CD4-positive, alpha-beta T cell treated with Interleukin-17A for 1 hour (primary cell): ENCODE results near the gene NOXA1.
"Not testable (repeated sequence)": the region's sequence is repeated elsewhere in the genome, so short reads cannot be mapped to it uniquely, and the experiment has no call there.

Source experiments
- DNase-seq: peaks from one replicate; pipeline ENCODE4 v3.0.0-alpha.2; 2020

Gene NOXA1

DNA sequence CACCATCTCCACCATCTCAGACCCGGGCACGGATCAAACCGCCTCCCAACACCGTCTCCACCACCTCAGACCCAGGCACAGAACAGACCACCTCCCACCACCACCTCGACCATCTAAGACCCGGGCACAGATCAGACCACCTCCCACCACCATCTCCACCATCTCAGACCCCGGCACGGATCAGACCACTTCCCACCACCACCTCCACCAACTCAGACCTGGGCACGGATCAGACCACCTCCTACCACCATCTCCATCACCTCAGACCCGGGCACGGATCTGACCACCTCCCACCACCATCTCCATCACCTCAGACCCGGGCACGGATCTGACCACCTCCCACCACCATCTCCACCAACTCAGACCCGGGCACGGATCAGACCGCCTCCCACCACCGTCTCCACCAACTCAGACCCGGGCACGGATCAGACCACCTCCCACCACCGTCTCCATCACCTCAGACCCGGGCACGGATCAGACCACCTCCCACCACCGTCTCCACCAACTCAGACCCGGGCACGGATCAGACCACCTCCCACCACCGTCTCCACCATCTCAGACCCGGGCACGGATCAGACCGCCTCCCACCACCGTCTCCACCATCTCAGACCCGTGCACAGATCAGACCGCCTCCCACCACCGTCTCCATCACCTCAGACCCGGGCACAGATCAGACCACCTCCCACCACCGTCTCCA, 43.3 kb downstream of the NOXA1 start:
- not testable (repeated sequence) for DNase-seq

DNA sequence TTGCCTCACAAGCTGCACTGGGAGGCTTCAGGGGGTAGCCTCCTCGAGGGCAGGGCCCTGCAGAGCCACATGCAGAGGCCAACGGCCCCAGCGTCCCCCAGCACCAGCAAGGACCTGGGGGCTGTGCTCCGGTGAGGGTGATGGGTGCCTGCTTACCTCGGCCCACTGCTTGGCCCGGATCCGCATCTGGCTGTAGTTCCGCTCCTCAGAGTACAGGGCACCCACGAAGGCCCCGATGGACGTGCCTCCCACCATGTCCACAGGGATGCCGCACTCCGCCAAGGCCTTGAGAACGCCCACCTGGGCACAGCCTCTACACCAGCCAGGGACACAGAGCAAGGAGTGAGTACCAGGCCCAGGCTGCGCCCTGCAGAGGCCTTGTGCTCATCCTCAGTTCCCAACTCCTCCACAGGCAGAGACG, 44.0 kb downstream of the NOXA1 start:
- no peak for DNase-seq

DNA sequence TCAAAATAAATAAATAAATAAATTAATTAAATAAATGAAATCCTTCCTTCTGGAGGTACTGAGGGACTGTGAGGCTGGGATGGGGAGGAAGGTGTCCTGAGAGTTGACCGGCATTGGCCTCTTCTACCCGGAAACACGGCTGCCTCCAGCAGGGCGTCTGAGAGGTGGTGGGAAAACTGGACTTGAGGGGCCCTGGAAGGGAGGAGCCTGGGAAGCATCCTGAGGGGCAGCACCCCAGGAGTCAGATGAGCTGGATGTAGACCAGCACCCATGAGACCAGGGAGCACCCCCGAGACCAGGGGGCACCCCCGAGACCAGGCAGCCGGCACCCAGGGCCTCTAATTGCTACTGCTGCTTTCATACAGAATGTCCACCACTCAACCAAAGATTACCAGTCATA, 44.7 kb downstream of the NOXA1 start:
- no peak for DNase-seq

DNA sequence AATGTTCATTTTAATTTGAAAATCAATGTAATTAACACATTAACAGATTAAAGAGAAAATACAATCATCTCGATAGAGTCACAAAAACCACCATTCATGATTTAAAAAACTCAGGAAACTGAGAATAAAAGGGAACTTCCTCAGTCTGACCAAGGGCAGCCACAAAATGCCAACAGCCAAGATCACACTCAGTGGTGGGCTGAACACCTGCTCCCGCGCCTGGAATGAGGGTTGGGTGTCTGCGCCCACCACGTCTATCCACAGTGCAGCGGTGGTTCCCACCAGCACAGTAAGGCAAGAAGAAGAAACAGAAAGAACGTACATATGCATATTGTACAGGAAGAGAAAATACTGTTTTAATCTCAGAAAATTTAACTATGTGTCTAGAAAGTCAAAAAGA, 47.6 kb downstream of the NOXA1 start:
- DNase-seq = no peak

DNA sequence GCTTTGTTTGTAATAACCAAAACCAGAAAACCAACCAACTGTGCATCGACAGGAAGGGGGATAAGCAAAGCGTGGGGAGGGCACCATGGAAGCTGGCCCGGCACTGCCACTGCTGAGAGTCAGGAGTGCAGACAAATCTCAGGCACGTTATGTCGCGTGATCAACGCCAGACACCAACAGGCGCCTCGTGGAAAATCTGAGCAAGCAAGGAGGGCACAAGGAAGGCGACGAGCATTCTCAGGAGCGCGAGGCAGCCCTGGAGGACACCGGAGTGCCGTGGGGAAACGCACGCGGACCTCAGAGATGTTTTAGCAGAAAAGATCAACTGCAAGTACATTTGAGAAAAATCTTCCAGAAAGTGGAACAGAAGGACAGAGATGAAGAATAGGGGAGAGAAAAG, 51.1 kb downstream of the NOXA1 start:
- DNase-seq = no peak

DNA sequence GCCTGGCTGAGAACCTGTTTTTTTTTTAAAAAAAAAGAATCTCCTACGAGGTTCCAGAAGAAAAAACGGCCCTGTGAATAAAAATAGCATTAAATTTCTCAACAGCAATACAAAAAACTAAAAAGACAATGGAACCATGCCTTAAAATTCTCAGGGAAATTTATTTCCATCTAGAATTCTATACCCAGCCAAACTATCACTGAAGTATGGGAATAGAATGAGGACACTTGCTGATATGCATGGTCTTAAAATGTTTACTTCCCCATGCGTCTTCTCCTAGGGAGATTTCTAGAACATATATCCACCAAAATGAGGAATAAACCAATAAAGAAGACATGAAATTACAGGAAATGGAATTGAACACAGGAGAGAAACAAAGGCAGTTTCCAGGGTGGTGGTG, 52.5 kb downstream of the NOXA1 start:
- DNase-seq = no peak

DNA sequence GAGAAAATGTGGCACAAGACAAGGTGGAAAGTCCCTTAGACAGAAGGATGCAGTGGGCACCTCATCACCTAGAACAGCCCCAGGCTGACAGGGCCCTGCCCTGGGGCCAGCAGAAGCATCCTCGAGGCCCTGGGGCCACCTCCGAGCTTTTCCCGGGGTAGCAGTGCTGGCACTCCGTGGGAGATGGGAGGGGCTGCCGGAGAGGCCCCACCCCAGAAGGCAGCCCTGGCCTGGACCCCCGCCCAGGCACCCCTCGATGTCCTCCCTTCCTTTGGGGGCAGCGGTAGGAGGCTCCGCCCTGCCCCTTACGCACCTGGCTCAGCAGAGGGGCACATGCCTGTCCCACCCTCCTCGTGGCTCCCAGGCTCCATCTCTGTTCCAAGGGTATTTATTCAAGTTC, 53.7 kb downstream of the NOXA1 start:
- DNase-seq = no peak

DNA sequence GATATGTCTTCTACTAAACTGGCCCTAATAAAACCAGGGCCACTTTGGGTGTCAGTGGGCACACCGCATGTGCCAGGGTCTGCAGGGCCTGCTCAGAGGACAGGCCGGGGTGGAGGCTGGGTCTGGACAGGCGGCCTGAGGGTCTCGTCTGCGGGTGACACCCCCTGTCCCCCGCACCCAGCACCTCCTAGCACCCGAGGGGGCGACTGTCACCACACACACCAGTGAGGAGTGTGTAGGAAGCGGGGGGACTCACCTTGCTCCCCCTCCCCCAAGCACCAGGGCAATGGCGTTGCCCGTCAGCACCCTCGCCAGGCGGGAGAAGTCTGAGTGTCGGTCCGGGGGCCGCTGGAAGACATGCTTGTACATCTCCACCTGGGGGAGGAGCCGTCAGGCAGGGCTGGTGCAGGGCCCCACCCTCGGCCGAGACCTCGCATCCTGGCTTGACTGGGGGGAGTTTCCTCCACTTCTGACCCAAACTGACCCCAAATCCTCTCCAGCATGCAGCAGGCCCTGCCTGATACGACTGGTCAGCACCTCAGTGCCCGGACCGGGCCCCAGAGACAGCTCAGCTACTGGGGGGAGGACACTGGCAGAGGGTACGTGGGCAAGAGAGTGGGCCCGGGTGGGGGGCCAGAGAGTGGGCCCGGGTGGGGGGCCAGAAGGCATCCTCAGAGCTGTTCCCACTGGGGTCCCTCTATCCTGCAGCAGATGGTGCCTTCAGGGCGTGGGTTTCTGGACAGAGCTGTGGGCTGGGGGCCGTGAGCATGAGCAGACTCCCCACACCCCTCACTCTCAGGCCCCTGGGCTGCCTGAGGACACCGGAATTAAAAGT, 54.8 kb downstream of the NOXA1 start:
- DNase-seq = no peak

DNA sequence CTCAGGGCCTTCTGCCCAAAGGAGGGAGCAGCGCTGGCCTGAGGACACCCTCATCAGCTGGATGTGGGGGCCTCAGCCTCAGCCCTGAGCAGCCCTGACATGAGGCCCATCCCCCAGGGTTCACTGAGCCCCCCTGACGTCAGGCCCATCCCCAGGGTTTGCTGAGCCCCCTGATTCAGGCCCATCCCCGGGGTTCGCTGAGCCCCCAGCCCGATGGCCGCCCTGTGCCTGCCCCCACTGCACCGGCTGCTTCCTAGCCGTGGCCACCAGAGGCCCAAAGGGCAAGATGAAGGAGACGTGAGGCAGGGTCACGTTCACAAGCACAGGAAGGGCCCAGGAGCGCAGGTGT, 55.4 kb downstream of the NOXA1 start:
- no peak for DNase-seq

DNA sequence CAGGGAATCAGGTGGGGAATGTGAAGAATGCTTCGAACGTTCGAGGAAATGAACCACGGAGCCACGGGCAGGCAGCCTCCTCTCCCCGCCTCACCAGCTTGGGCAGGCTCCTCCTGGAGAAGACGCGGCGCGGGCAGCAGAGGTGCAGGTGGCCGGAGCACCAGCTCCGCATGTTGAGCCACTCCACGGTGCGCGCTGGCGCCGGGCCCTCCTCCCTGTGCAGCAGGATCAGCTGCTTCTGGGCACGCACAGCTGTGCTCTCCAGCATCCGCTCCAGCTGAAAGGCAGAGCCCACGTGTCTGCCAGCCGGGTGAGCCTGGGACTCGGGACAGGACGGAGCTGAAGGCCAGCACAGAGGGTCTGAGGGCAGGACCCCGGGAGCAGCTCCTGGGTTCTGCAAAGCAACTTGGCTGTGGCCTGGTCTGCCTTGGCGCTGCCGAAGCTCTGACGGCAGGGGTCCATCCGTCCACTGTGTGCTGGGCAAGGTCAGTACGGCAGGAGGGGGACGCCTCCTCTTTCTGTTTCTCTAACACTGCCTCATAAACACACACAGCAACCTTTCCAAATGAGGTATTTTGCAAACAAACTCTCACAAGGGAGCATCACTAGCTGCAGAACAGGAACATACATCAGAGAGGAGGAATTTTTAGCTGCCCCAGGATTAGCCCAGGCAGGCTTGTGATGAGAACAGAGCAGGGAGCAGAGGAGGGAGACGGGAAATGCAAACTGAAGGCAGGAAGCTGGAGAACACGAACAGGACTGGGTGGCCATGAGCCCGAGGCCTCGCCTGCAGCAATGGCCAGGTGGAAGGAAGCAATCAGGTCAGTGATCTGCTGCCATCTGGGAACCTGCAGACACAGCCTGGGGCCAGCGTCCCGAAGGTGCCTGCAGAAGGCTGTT, 56.0 kb downstream of the NOXA1 start:
- DNase-seq = no peak

DNA sequence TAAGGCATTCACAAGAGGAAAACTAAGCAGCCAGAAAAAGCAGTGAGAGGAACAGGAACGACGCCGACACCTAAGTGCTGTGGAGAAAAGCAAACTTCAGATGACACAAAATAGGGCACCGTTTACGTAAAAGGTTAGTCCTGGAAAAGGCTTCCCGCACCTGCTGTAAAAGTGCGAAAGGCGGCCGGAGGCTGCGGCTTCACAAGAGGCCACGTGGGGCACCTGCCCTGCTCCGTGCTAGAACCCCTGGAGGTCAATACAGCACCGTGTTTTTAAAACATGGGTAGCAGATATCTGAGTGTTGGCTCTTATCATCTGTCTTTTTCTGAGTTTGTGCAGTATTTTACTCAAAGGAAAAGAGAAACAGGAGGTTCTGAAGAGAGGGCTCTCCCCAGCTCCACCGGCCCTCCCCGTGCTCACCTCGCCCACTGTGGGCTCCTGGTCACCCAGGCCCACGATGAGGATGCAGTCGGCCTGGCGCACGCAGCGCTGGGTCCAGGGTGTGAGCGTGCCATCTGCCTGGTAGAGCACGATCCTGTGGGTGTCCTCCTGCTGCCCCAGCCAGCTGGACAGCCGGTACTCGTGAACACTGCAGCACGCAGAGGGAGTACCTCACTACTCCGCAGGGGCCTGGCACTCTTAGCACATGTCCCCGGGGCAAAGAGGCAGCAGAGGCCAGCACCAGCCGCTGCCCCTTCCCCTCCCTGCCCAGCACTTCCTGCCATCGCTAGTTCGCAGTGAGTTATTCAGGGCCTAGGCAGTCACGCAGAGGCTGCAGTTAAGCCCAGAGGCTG, 56.9 kb downstream of the NOXA1 start:
- no peak for DNase-seq

DNA sequence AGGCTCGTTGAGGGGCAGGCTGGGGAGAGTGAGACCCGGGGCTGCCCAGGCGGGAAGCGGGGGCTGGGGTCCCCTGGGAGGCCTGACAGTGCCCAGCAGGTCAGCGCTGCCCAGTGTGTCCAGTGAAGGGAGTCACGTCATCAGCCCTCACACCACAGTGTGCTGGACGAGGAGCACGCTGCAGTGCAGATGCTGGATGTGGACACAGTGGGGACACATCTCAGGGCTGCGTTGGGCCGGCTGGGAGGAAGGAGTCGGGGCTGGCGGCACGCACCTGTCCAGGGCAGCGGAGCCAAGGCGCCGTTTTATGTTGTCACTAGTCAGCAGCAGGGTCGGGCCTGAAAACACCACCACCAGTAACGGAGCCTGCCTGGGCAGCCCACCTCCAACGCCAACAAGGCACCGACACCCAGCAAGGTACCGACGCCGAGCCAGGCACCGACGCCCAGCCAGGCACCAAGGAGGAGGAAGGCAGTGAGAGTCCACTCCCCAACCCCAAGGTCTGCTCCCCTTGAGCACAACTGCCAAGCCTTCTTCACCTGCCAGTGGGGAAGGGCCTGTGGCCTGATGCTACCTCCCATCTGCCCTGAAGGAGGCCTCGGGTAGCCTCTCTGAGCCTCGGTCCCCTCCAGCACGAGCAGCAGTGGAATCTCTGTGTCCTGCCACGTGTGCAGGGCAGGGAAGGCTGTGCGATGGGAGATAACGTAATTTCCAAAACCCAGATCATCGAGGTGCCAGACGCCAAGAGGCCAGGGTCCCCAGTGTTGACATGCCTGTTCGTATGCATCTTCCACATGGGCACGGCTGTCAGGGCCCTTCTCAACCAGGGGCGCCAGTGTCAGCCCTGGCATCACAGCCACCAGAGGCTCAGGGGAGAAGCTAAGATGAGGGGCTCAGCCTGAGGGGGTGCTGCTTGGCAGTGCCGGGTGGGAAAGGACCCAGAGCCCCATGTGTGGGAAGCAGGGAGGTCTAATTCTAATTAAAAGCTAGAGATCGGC, 57.8 kb downstream of the NOXA1 start:
- no peak for DNase-seq

DNA sequence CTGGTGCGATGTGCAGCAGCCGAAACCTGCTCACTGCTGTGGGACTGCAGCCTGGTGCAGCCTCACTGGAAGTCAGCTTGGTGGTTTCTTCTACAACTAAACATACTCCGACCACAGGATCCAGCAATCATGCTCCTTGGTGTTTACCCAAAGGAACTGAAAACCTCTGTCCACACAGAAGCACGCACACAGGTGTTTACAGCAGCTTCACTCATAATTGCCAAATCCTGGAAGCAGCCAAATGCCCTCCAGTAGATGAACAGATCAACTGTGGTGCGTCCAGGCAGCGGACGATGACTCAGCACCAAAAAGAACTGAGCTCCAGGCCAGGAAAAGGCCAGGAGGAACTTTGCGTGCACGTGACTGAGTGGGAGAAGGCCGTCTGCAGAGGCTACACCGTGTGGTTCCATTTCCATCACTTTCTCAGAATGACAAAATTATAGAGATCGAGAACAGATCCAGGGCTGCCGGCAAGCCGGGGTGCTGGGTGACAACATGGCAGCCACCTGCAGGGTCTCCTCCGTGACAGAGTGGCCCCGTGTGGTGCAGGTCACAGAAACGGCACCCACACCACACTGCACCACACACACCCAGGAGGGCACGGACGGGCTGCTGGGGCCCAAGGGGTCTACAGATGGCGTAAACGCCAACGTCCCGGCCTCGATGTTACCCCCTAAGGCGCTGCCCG, 59.0 kb downstream of the NOXA1 start:
- no peak for DNase-seq
